Retinal pigment epithelial cell (primary cell): ENCODE results near the gene CFAP57.

Source experiments
- DNase-seq: peaks from one replicate; pipeline ENCODE4 v3.0.0-alpha.2; 2010; ENCODE audit warnings: low read depth
- H3K4me3 ChIP-seq: 2 replicates; pipeline ENCODE4 v1.5.1; 2011; ENCODE audit warnings: mild to moderate bottlenecking, low read length, control low read depth, moderate library complexity
- CTCF ChIP-seq: conservative IDR thresholded peaks from 2 replicates; pipeline ENCODE4 v1.5.1; 2011; ENCODE audit warnings: low read depth, low read length, control low read depth, inconsistent platforms

The CFAP57 gene

GRCh38 chr1:43147625-43148327 is 24.4 kb upstream of the CFAP57 start:
- peak overlapping the region; percentile 68 for H3K4me3 ChIP-seq
- DNase-seq, result peak; percentile 31
- TF ChIP-seq CTCF, result no peak

GRCh38 chr1:43149889-43150288 is 22.2 kb upstream of the CFAP57 start:
- TF ChIP-seq CTCF, result no peak
- no peak overlapping the region for H3K4me3 ChIP-seq
- no peak for DNase-seq

GRCh38 chr1:43152866-43153265 is 19.3 kb upstream of the CFAP57 start:
- no peak for DNase-seq
- no peak overlapping the region for H3K4me3 ChIP-seq
- TF ChIP-seq CTCF, result no peak

- no peak for TF ChIP-seq CTCF
- no peak overlapping the region for H3K4me3 ChIP-seq
- no peak for DNase-seq
Observed at GRCh38 chr1:43153443-43153842, 18.7 kb upstream of the CFAP57 start.

- H3K4me3 ChIP-seq, result no peak overlapping the region
- DNase-seq, result no peak
- TF ChIP-seq CTCF, result no peak
Observed at GRCh38 chr1:43156026-43156425, 16.1 kb upstream of the CFAP57 start.

GRCh38 chr1:43165162-43165561 is 7.0 kb upstream of the CFAP57 start:
- no peak for DNase-seq
- TF ChIP-seq CTCF, result no peak
- H3K4me3 ChIP-seq, result no peak overlapping the region

- no peak overlapping the region for H3K4me3 ChIP-seq
- no peak for TF ChIP-seq CTCF
- no peak for DNase-seq
Observed at GRCh38 chr1:43165765-43166164, 6.4 kb upstream of the CFAP57 start.
